Neural cell (in vitro differentiated cells): ENCODE data around the gene RFPL2.

Experiments
- TF ChIP-seq, protein P1 (sequence below): IDR thresholded peaks from 2 replicates; pipeline ENCODE4 v1.6.1; 2012; ENCODE audit warnings: borderline replicate concordance
- TF ChIP-seq, protein P2 (sequence below): fragments of 450-650 bp; IDR thresholded peaks from 2 replicates; pipeline ENCODE4 v1.5.1; 2014; ENCODE audit warnings: antibody characterized with exemption, mild to moderate bottlenecking, moderate library complexity; ENCODE audit not compliant: poor library complexity, severe bottlenecking

DNA sequence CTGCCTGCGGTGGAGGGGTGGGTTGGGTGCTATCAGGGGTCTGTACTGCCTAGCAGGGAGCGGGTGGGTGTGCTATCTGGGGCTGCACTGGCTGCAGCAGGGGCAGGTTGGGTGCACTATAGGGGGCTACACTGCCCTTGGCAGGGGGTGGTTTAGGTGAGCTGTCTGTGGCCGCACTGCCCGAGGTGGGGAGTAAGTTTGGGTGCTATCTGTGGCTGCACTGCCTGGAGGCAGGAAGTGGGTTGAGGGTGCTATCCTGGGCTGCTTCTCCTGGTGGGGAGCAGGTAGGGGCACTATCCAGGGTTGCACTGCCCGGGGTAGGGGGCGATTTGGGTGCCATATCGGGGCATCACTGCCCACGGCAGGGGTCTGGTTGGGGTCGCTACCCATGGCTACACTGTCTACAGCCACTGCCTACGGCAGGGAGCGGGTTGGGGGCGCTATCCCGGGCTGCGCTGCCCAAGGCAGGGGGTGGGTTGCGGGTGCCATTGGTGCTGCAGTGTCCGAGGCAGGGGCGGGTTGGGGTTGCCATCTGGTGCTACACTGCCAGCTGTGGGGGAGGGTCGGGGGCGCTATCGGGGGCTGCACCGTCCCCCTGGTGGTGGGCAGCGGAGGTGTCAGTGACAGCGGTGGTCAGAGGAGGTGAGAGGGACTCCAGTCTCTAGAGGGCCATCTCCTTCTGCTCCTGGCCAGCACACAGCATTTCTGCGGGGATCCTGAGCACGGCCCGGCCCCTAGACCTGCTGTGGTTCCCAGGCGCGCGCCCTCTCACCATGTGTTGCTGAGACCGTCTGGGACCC lies 1.3 kb upstream of the RFPL2 start:
- TF ChIP-seq, protein P1, sequence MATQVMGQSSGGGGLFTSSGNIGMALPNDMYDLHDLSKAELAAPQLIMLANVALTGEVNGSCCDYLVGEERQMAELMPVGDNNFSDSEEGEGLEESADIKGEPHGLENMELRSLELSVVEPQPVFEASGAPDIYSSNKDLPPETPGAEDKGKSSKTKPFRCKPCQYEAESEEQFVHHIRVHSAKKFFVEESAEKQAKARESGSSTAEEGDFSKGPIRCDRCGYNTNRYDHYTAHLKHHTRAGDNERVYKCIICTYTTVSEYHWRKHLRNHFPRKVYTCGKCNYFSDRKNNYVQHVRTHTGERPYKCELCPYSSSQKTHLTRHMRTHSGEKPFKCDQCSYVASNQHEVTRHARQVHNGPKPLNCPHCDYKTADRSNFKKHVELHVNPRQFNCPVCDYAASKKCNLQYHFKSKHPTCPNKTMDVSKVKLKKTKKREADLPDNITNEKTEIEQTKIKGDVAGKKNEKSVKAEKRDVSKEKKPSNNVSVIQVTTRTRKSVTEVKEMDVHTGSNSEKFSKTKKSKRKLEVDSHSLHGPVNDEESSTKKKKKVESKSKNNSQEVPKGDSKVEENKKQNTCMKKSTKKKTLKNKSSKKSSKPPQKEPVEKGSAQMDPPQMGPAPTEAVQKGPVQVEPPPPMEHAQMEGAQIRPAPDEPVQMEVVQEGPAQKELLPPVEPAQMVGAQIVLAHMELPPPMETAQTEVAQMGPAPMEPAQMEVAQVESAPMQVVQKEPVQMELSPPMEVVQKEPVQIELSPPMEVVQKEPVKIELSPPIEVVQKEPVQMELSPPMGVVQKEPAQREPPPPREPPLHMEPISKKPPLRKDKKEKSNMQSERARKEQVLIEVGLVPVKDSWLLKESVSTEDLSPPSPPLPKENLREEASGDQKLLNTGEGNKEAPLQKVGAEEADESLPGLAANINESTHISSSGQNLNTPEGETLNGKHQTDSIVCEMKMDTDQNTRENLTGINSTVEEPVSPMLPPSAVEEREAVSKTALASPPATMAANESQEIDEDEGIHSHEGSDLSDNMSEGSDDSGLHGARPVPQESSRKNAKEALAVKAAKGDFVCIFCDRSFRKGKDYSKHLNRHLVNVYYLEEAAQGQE: no peak
- TF ChIP-seq, protein P2, sequence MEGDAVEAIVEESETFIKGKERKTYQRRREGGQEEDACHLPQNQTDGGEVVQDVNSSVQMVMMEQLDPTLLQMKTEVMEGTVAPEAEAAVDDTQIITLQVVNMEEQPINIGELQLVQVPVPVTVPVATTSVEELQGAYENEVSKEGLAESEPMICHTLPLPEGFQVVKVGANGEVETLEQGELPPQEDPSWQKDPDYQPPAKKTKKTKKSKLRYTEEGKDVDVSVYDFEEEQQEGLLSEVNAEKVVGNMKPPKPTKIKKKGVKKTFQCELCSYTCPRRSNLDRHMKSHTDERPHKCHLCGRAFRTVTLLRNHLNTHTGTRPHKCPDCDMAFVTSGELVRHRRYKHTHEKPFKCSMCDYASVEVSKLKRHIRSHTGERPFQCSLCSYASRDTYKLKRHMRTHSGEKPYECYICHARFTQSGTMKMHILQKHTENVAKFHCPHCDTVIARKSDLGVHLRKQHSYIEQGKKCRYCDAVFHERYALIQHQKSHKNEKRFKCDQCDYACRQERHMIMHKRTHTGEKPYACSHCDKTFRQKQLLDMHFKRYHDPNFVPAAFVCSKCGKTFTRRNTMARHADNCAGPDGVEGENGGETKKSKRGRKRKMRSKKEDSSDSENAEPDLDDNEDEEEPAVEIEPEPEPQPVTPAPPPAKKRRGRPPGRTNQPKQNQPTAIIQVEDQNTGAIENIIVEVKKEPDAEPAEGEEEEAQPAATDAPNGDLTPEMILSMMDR: no peak
